HepG2 (cell line): Measurements from ENCODE around the gene ERBB4.

ENCODE experiments used
- ASH2L ChIP-seq: fragments of 300-600, 200-600 bp; sonication (generic); IDR thresholded peaks from 2 replicates; pipeline ENCODE4 v1.7.0; 2017; ENCODE audit warnings: low read depth, mild to moderate bottlenecking, moderate library complexity, mixed read lengths, low read length; ENCODE audit not compliant: insufficient read length
- JUND ChIP-seq: sonication (generic); formaldehyde crosslinking; IDR thresholded peaks from 2 replicates; pipeline ENCODE4 v1.8.0; 2022; ENCODE audit warnings: mild to moderate bottlenecking, missing genetic modification reagents
- KDM1A ChIP-seq: IDR thresholded peaks from 2 replicates; pipeline ENCODE4 v1.6.1; 2016; ENCODE audit warnings: missing compliant biosample characterization
- KDM3A ChIP-seq: IDR thresholded peaks from 2 replicates; pipeline ENCODE4 v1.6.1; 2018; ENCODE audit warnings: low read depth, missing compliant biosample characterization
- MAZ ChIP-seq, 2 experiments: sonication (generic) in 1 of 2; formaldehyde crosslinking in 1 of 2; IDR thresholded peaks; 2 replicates each; pipeline versions ENCODE4 v1.5.0 to v1.6.1; 2012 to 2020; ENCODE audit warnings: low read depth in 2 of 2, mild to moderate bottlenecking in 2 of 2, borderline replicate concordance in 1 of 2, improper control_type of control experiment in 1 of 2, low read length in 1 of 2, missing genetic modification reagents in 1 of 2, moderate library complexity in 1 of 2
- POLR2A ChIP-seq, 2 experiments: IDR thresholded peaks; 2 replicates each; pipeline ENCODE4 v1.6.1; 2011; ENCODE audit warnings: low read depth in 2 of 2, low read length in 2 of 2, mild to moderate bottlenecking in 1 of 2, moderate library complexity in 1 of 2; ENCODE audit not compliant: insufficient read depth in 1 of 2
- TEAD3 ChIP-seq: optimal IDR thresholded peaks from 2 replicates; pipeline ENCODE3; 2016; ENCODE audit warnings: borderline replicate concordance
- TEF ChIP-seq: sonication (generic); formaldehyde crosslinking; IDR thresholded peaks from 2 replicates; pipeline ENCODE4 v1.5.0; 2020; ENCODE audit warnings: missing genetic modification reagents
- UBTF ChIP-seq: sonication (generic); formaldehyde crosslinking; IDR thresholded peaks from 2 replicates; pipeline ENCODE4 v1.4.0; 2020; ENCODE audit warnings: mild to moderate bottlenecking, missing genetic modification reagents
- ZFP36 ChIP-seq: fragments of 150-350 bp; IDR thresholded peaks from 2 replicates; pipeline ENCODE4 v1.6.1; 2018; ENCODE audit warnings: borderline replicate concordance, low read length, low read depth; ENCODE audit not compliant: partially characterized antibody
- ZNF121 ChIP-seq: sonication (generic); formaldehyde crosslinking; IDR thresholded peaks from 2 replicates; pipeline ENCODE4 v1.5.0; 2020; ENCODE audit warnings: mild to moderate bottlenecking, missing genetic modification reagents
- TF ChIP-seq, protein P1 (sequence below): sonication (generic); formaldehyde crosslinking; IDR thresholded peaks from 2 replicates; pipeline ENCODE4 v1.4.0; 2020; ENCODE audit warnings: mild to moderate bottlenecking, low read depth, missing genetic modification reagents
- TF ChIP-seq, protein P2 (sequence below), 2 experiments: IDR thresholded peaks; 2 replicates each; pipeline ENCODE4 v1.6.1; 2011 to 2012; ENCODE audit warnings: low read length in 2 of 2, borderline replicate concordance in 1 of 2, low read depth in 1 of 2, mild to moderate bottlenecking in 1 of 2, moderate library complexity in 1 of 2

- no peak for TF ChIP-seq KDM3A (CRISPR knock-in tag)
- no peak for TF ChIP-seq TEF
- TF ChIP-seq POLR2A (IDR thresholded peaks at IDR 0.05; ENCODE audit: insufficient read depth in 1 of 2, low read depth in 2 of 2, low read length in 2 of 2) = no peak
- TF ChIP-seq ASH2L = no peak
- no peak for TF ChIP-seq JUND (CRISPR knock-in tag)
- no peak for TF ChIP-seq KDM1A (CRISPR knock-in tag)
- TF ChIP-seq, protein P1, sequence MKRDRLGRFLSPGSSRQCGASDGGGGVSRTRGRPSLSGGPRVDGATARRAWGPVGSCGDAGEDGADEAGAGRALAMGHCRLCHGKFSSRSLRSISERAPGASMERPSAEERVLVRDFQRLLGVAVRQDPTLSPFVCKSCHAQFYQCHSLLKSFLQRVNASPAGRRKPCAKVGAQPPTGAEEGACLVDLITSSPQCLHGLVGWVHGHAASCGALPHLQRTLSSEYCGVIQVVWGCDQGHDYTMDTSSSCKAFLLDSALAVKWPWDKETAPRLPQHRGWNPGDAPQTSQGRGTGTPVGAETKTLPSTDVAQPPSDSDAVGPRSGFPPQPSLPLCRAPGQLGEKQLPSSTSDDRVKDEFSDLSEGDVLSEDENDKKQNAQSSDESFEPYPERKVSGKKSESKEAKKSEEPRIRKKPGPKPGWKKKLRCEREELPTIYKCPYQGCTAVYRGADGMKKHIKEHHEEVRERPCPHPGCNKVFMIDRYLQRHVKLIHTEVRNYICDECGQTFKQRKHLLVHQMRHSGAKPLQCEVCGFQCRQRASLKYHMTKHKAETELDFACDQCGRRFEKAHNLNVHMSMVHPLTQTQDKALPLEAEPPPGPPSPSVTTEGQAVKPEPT = no peak
- TF ChIP-seq TEAD3 = no peak
- no peak for TF ChIP-seq ZNF121 (CRISPR knock-in tag)
- no peak for TF ChIP-seq ZFP36
- TF ChIP-seq, protein P2, sequence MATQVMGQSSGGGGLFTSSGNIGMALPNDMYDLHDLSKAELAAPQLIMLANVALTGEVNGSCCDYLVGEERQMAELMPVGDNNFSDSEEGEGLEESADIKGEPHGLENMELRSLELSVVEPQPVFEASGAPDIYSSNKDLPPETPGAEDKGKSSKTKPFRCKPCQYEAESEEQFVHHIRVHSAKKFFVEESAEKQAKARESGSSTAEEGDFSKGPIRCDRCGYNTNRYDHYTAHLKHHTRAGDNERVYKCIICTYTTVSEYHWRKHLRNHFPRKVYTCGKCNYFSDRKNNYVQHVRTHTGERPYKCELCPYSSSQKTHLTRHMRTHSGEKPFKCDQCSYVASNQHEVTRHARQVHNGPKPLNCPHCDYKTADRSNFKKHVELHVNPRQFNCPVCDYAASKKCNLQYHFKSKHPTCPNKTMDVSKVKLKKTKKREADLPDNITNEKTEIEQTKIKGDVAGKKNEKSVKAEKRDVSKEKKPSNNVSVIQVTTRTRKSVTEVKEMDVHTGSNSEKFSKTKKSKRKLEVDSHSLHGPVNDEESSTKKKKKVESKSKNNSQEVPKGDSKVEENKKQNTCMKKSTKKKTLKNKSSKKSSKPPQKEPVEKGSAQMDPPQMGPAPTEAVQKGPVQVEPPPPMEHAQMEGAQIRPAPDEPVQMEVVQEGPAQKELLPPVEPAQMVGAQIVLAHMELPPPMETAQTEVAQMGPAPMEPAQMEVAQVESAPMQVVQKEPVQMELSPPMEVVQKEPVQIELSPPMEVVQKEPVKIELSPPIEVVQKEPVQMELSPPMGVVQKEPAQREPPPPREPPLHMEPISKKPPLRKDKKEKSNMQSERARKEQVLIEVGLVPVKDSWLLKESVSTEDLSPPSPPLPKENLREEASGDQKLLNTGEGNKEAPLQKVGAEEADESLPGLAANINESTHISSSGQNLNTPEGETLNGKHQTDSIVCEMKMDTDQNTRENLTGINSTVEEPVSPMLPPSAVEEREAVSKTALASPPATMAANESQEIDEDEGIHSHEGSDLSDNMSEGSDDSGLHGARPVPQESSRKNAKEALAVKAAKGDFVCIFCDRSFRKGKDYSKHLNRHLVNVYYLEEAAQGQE (IDR thresholded peaks at IDR 0.05; ENCODE audit: borderline replicate concordance in 1 of 2, low read depth in 1 of 2, low read length in 2 of 2) = no peak
- no peak for TF ChIP-seq MAZ (IDR thresholded peaks at IDR 0.05; ENCODE audit: borderline replicate concordance, low read depth, low read length)
- no peak for TF ChIP-seq MAZ (CRISPR knock-in tag; IDR thresholded peaks at IDR 0.05; ENCODE audit: low read depth)
- no peak for TF ChIP-seq UBTF (CRISPR knock-in tag)
Measured at GRCh38 chr2:212264187-212264586, 274.4 kb downstream of the ERBB4 start.
